ENCODE data around the gene NEU1.

DNA sequence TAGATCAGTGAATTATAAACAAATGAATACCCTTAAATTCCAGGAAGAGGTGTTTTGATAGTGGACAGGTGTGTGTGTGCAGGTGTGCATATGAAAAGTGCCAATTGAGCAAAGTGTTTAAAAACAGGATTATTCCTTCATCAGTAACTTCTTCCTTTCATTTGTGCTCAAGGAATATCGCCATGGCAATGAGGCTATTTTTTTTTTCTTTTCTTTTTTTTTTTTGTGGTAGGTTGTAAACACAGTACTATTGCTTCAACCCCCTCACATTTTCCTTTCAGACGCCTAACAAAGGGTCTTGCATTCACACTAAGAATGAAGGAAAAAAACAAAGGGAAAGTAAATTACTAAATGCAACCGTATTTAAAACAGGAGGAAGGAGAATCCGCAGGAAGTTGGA, 37.1 kb downstream of the NEU1 start:
- no peak for TF ChIP-seq POLR2A (IDR thresholded peaks at IDR 0.05)
- TF ChIP-seq, protein P1, sequence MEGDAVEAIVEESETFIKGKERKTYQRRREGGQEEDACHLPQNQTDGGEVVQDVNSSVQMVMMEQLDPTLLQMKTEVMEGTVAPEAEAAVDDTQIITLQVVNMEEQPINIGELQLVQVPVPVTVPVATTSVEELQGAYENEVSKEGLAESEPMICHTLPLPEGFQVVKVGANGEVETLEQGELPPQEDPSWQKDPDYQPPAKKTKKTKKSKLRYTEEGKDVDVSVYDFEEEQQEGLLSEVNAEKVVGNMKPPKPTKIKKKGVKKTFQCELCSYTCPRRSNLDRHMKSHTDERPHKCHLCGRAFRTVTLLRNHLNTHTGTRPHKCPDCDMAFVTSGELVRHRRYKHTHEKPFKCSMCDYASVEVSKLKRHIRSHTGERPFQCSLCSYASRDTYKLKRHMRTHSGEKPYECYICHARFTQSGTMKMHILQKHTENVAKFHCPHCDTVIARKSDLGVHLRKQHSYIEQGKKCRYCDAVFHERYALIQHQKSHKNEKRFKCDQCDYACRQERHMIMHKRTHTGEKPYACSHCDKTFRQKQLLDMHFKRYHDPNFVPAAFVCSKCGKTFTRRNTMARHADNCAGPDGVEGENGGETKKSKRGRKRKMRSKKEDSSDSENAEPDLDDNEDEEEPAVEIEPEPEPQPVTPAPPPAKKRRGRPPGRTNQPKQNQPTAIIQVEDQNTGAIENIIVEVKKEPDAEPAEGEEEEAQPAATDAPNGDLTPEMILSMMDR (IDR thresholded peaks at IDR 0.05) = no peak
- no peak for TF ChIP-seq POLR2AphosphoS5 (IDR thresholded peaks at IDR 0.05)
